GM23248 (cell line): ENCODE data around the gene GRPR. TPM values are rescaled to one million over a fixed set of nuclear protein-coding genes. Genes with fewer than 3 reads are reported as not detected.

Experiments
- DNase-seq: peaks from one replicate; pipeline ENCODE4 v3.0.0-alpha.2; 2015
- H2AFZ ChIP-seq: fragments of 200-600 bp; sonication (generic); 2 replicates; pipeline ENCODE4 v1.6.1; 2016; ENCODE audit warnings: antibody characterized with exemption
- H3F3A ChIP-seq: fragments of 200-600 bp; sonication (generic); 2 replicates; pipeline ENCODE4 v1.6.1; 2016; ENCODE audit warnings: mild to moderate bottlenecking, antibody characterized with exemption, mixed run types; ENCODE audit not compliant: insufficient read depth
- H3K27ac ChIP-seq: fragments of 200-600 bp; sonication (generic); 2 replicates; pipeline ENCODE4 v1.5.1; 2016; ENCODE audit warnings: mild to moderate bottlenecking
- H3K27me3 ChIP-seq: fragments of 200-600 bp; sonication (generic); replicated peaks from 2 replicates; pipeline ENCODE4 v1.6.1; 2016; ENCODE audit warnings: mild to moderate bottlenecking; ENCODE audit not compliant: insufficient read depth
- H3K36me3 ChIP-seq: fragments of 200-600 bp; sonication (generic); 2 replicates; pipeline ENCODE4 v1.6.1; 2016; ENCODE audit warnings: low read depth, mild to moderate bottlenecking
- H3K4me1 ChIP-seq: fragments of 200-600 bp; sonication (generic); 2 replicates; pipeline ENCODE4 v1.6.1; 2016; ENCODE audit warnings: mild to moderate bottlenecking; ENCODE audit not compliant: insufficient read depth
- H3K4me2 ChIP-seq: fragments of 200-600 bp; sonication (generic); one replicate; pipeline ENCODE4 v1.6.1; 2016; ENCODE audit warnings: mild to moderate bottlenecking; ENCODE audit not compliant: unreplicated experiment
- H3K4me3 ChIP-seq: fragments of 200-600 bp; sonication (generic); 2 replicates; pipeline ENCODE4 v1.5.1; 2016; ENCODE audit warnings: mild to moderate bottlenecking
- H3K79me2 ChIP-seq: fragments of 200-600 bp; sonication (generic); 2 replicates; pipeline ENCODE4 v1.6.1; 2016; ENCODE audit warnings: mild to moderate bottlenecking; ENCODE audit not compliant: insufficient read depth
- H3K9ac ChIP-seq: fragments of 200-600 bp; sonication (generic); 2 replicates; pipeline ENCODE4 v1.6.1; 2016; ENCODE audit warnings: mild to moderate bottlenecking
- H3K9me2 ChIP-seq: fragments of 200-600 bp; sonication (generic); 2 replicates; pipeline ENCODE4 v1.6.1; 2016; ENCODE audit warnings: mixed run types, mild to moderate bottlenecking, moderate library complexity; ENCODE audit not compliant: insufficient read depth
- H3K9me3 ChIP-seq: fragments of 200-600 bp; sonication (generic); one replicate; pipeline ENCODE4 v1.6.1; 2017; ENCODE audit warnings: low read depth
- H4K20me1 ChIP-seq: fragments of 200-600 bp; sonication (generic); 2 replicates; pipeline ENCODE4 v1.6.0; 2016; ENCODE audit not compliant: insufficient read depth
- EZH2 ChIP-seq: fragments of 200-600 bp; sonication (generic); IDR thresholded peaks from 2 replicates; pipeline ENCODE4 v1.6.1; 2018; ENCODE audit warnings: antibody characterized with exemption, mild to moderate bottlenecking; ENCODE audit not compliant: insufficient read depth, poor library complexity, severe bottlenecking
- EZH2phosphoT487 ChIP-seq: fragments of 200-600 bp; sonication (generic); IDR thresholded peaks from 2 replicates; pipeline ENCODE4 v1.6.1; 2018; ENCODE audit warnings: antibody characterized with exemption, moderate library complexity, mild to moderate bottlenecking, low read depth; ENCODE audit not compliant: insufficient read depth
- WGBS, 2 experiments: methylation state at CpG; one replicate each; pipeline ENCODE4 v1.1.6; 2015 to 2017; ENCODE audit warnings: low lambda C conversion rate in 2 of 2, low coverage in 1 of 2; ENCODE audit errors: missing lambda C conversion rate in 2 of 2; 5-methylcytosine and 5-hydroxymethylcytosine counted together
- in situ Hi-C: fragments of 300-500 bp; cut with MboI; formaldehyde crosslinking; loops from 2 replicates; pipeline ENCODE4 v1.15.0; 2020
- polyA plus RNA-seq: library from polyadenylated mRNA; unstranded; fragments of >200 nt; fragmentation: Nextera tagmentation; extraction: Ambion mirVana; gene quantifications from 2 replicates; pipeline ENCODE4 v1.2.1, GENCODE V29; 2016
- total RNA-seq: library from RNA; depleted of rRNA; stranded (reverse); fragments of >200 nt; shearing (Covaris generic); gene quantifications from 2 replicates; pipeline ENCODE4 v1.2.3, GENCODE V29; 2014

Gene GRPR
- total and polyA plus RNA-seq, 2 experiments from 2014 or later: 0.13 TPM; not detected in 1

DNA sequence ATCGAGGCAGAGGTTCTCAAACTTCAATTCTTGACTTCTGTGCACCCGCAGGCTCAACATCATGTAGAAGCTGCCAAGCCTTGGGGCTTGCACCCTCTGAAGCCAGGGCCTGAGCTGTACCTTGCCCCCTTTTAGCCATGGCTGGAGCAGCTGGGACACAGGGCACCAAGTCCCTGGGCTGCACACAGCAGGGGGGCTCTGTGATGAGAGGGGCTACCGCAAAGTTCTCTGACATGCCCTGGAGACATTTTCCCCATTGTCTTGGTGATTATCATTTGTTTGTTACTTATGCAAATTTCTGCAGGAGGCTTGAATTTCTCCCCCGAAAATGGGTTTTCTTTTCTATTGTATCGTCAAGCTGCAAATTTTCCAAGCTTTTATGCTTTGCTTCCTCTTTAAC is 39.0 kb downstream of the GRPR start:
- peaks cover 5% of the 10 kb centered on the region; the same call in 1 of the 2 replicates for H3F3A ChIP-seq
- H2AFZ ChIP-seq: no peak overlapping the region
- H3K27me3 ChIP-seq: no peaks in the 10 kb centered on the region
- no peak overlapping the region for H3K9ac ChIP-seq
- no peak overlapping the region for H3K4me3 ChIP-seq
- no peak overlapping the region for H3K4me2 ChIP-seq
- in situ Hi-C loops: no loop called here
- H3K79me2 ChIP-seq: no peaks in the 10 kb centered on the region
- H4K20me1 ChIP-seq: no peaks in the 10 kb centered on the region
- H3K36me3 ChIP-seq: no peaks in the 10 kb centered on the region
- H3K4me1 ChIP-seq: peaks cover 13% of the 10 kb centered on the region; the same call in 1 of the 2 replicates
- no peak for TF ChIP-seq EZH2phosphoT487
- TF ChIP-seq EZH2: no peak
- 89 to 93% methylated on average over 4 to 5 of the region's 5 CpGs for WGBS, 2 experiments
- no peak for DNase-seq
- H3K9me3 ChIP-seq: no peaks in the 10 kb centered on the region
- no peaks in the 10 kb centered on the region for H3K9me2 ChIP-seq
- no peak overlapping the region for H3K27ac ChIP-seq

GRCh38 chrX:16164748-16165147 is 41.4 kb downstream of the GRPR start:
- DNase-seq: no peak
- Histone ChIP-seq H3K4me1 (peaks cover 13% of the 10 kb centered on the region; the same call in 1 of the 2 replicates), H3K4me2 (no peak overlapping the region), H3K4me3 (no peak overlapping the region), H3K9me3 (no peaks in the 10 kb centered on the region), H3K9ac (no peak overlapping the region), H3F3A (peaks cover 5% of the 10 kb centered on the region; the same call in 1 of the 2 replicates), H3K27ac (no peak overlapping the region), H4K20me1 (no peaks in the 10 kb centered on the region), H3K27me3 (no peaks in the 10 kb centered on the region), H2AFZ (no peak overlapping the region), H3K79me2 (no peaks in the 10 kb centered on the region), H3K36me3 (no peaks in the 10 kb centered on the region), H3K9me2 (no peaks in the 10 kb centered on the region)
- 83 to 85% methylated on average over 3 of the region's 3 CpGs for WGBS, 2 experiments
- TF ChIP-seq EZH2 (no peak), EZH2phosphoT487 (no peak)
- in situ Hi-C loops: no loop called here

DNA sequence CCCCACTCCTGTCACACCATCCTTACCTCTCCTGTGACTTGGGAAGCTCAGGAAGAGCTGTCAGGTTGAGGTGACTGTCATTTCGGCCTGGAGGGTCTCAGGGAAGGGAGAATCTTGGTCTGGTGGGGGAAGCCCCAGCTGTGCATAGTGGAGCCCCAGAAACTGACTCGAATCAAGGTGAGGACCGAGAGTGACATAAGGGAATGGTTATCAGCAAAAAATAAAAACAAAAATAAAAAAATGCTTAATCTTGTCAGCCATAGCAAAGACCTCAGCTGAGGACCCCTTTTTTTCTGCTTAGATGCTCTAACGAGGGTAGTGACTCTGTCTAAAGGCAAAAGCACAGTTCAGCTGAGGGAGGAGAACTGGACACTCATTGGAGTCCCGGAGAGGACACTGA is 43.8 kb downstream of the GRPR start, which contains the start of gene MAGEB17:
Gene MAGEB17, plus strand, starts transcription at position 301 of the 400 bp plus-strand sequence. CDS start 2,902 bp downstream, outside the sequence.
- no peaks in the 10 kb centered on the region for H3K9me2 ChIP-seq
- H3K4me2 ChIP-seq: no peak within 1 kb of the TSS
- H3K4me1 ChIP-seq: no peaks in the 10 kb centered on the region
- no peaks in the 10 kb centered on the region for H3F3A ChIP-seq
- H3K36me3 ChIP-seq: no peaks in the 10 kb centered on the region
- H3K27me3 ChIP-seq: no peaks in the 10 kb centered on the region
- H3K9ac ChIP-seq: no peak within 1 kb of the TSS
- no peak within 1 kb of the TSS for H2AFZ ChIP-seq
- 68 to 72% methylated on average over 4 to 5 of the region's 5 CpGs for WGBS, 2 experiments
- in situ Hi-C loops: no loop called here
- H3K4me3 ChIP-seq: no peak within 1 kb of the TSS
- no peak for TF ChIP-seq EZH2
- no peak for TF ChIP-seq EZH2phosphoT487
- H3K27ac ChIP-seq: no peak within 1 kb of the TSS
- H3K79me2 ChIP-seq: no peaks in the 10 kb centered on the region
- H3K9me3 ChIP-seq: no peaks in the 10 kb centered on the region
- DNase-seq: no peak
- no peaks in the 10 kb centered on the region for H4K20me1 ChIP-seq

DNA sequence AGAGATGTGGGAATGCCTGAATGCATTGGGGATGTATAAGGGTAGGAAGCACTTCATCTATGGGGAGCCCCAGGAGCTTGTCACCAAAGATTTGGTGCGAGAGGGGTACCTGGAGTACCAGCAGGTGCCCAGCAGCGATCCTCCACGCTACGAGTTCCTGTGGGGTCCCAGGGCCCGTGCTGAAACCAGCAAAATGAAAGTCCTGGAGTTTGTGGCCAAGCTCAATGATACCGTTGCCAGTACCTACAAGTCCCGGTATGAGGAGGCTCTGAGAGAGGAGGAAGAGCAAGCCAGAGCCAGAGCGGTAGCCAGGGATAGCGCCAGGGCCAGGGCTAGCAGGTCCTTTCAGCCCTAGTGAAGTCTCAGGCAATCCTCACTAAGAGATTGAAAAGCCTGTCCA is 47.7 kb downstream of the GRPR start:
- H2AFZ ChIP-seq: no peak overlapping the region
- H3K79me2 ChIP-seq: no peaks in the 10 kb centered on the region
- H3K4me3 ChIP-seq: no peak overlapping the region
- no peaks in the 10 kb centered on the region for H3K36me3 ChIP-seq
- in situ Hi-C loops: no loop called here
- H3K4me1 ChIP-seq: no peaks in the 10 kb centered on the region
- H3K9me2 ChIP-seq: no peaks in the 10 kb centered on the region
- 84 to 92% methylated on average over 6 to 8 of the region's 9 CpGs for WGBS, 2 experiments
- H3K4me2 ChIP-seq: no peak overlapping the region
- no peak for DNase-seq
- H3F3A ChIP-seq: no peaks in the 10 kb centered on the region
- TF ChIP-seq EZH2 (no peak), EZH2phosphoT487 (no peak)
- no peaks in the 10 kb centered on the region for H3K27me3 ChIP-seq
- H3K27ac ChIP-seq: no peak overlapping the region
- no peak overlapping the region for H3K9ac ChIP-seq
- no peaks in the 10 kb centered on the region for H4K20me1 ChIP-seq
- H3K9me3 ChIP-seq: no peaks in the 10 kb centered on the region

DNA sequence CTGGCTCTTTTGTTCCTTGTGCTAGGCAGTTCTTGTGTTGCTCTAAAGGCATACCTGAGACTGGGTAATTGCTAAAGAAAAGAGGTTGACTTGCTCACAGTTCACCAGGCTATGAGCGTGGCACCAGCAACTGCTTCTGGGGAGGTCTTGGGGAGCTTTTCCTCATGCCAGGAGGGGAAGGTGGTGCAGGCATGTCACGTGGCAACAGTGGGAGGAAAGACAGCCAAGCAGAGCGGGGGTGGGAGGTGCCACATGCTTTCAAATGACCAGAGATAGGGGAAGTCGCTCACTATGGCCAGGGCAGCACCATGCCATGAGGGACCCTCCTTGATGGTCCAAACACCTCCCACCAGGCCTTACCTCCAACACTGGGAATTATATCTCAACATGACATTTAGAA is 48.6 kb downstream of the GRPR start:
- Histone ChIP-seq H3K4me2 (no peak overlapping the region), H3K9me2 (no peaks in the 10 kb centered on the region), H3K9ac (no peak overlapping the region), H4K20me1 (no peaks in the 10 kb centered on the region), H3K27me3 (no peaks in the 10 kb centered on the region), H2AFZ (no peak overlapping the region), H3K27ac (no peak overlapping the region), H3K36me3 (no peaks in the 10 kb centered on the region), H3K79me2 (no peaks in the 10 kb centered on the region), H3K9me3 (no peaks in the 10 kb centered on the region), H3K4me1 (no peaks in the 10 kb centered on the region), H3F3A (no peaks in the 10 kb centered on the region), H3K4me3 (no peak overlapping the region)
- in situ Hi-C loops: no loop called here
- TF ChIP-seq EZH2 (no peak), EZH2phosphoT487 (no peak)
- WGBS, 2 experiments: 66 to 72% methylated on average over 3 to 4 of the region's 4 CpGs
- no peak for DNase-seq
